OCI-LY7 (cell line): ENCODE measurements around the gene ST14. TPM values are rescaled to one million over a fixed set of nuclear protein-coding genes. Genes with fewer than 3 reads are reported as not detected.

Source experiments
- BruUV-seq: library from RNA; stranded (reverse); fragments of 400-500 nt; replicated peaks from 2 replicates; lab custom pipeline; 2021; lab: Mats Ljungman, UMichigan
- CTCF ChIA-PET: fragments of 300-600 bp; sonication (Branson Sonifier 250); formaldehyde crosslinking; loops from one replicate; lab custom pipeline; 2022; ENCODE audit warnings: antibody characterized with exemption; ENCODE audit not compliant: unreplicated experiment; lab: Charles Lee
- POLR2A ChIA-PET: fragments of 300-600 bp; sonication (Branson Sonifier 250); formaldehyde crosslinking; loops from one replicate; lab custom pipeline; 2022; ENCODE audit warnings: antibody characterized with exemption; lab: Charles Lee
- DNase-seq: peaks from one replicate; pipeline ENCODE4 v3.0.0-alpha.2; 2015; ENCODE audit warnings: low spot score
- H2AFZ ChIP-seq: fragments of 200-600 bp; sonication (generic), shearing (Covaris generic); 2 replicates; pipeline ENCODE4 v1.6.1; 2014; ENCODE audit warnings: mild to moderate bottlenecking, antibody characterized with exemption, low read length, moderate library complexity
- H3K27ac ChIP-seq: fragments of 200-600 bp; sonication (generic); 2 replicates; pipeline ENCODE4 v1.5.1; 2014; ENCODE audit warnings: mixed run types, low read depth, mild to moderate bottlenecking, moderate library complexity, low read length, inconsistent platforms; ENCODE audit not compliant: poor library complexity, severe bottlenecking
- H3K36me3 ChIP-seq: fragments of 200-600 bp; sonication (generic); 2 replicates; pipeline ENCODE4 v1.6.1; 2014; ENCODE audit warnings: mild to moderate bottlenecking, antibody characterized with exemption, low read length, moderate library complexity, mixed read lengths; ENCODE audit not compliant: insufficient read depth
- H3K4me1 ChIP-seq: fragments of 200-600 bp; sonication (generic); 2 replicates; pipeline ENCODE4 v1.5.1; 2014; ENCODE audit warnings: mild to moderate bottlenecking, low read length; ENCODE audit not compliant: insufficient read depth, poor library complexity, severe bottlenecking
- H3K4me2 ChIP-seq: fragments of 200-600 bp; sonication (generic); 2 replicates; pipeline ENCODE4 v1.6.1; 2014; ENCODE audit warnings: mild to moderate bottlenecking, low read length
- H3K4me3 ChIP-seq: fragments of 200-600 bp; sonication (generic); 2 replicates; pipeline ENCODE4 v1.5.1; 2014; ENCODE audit warnings: mild to moderate bottlenecking, low read depth, low read length; ENCODE audit not compliant: poor library complexity, severe bottlenecking
- H3K79me2 ChIP-seq: fragments of 200-600 bp; sonication (generic); 2 replicates; pipeline ENCODE4 v1.6.1; 2016; ENCODE audit warnings: low read depth, mild to moderate bottlenecking, low read length, moderate library complexity, mixed read lengths; ENCODE audit not compliant: insufficient read depth
- H3K9me2 ChIP-seq: fragments of 200-600 bp; sonication (generic); 2 replicates; pipeline ENCODE4 v1.6.1; 2016; ENCODE audit warnings: mild to moderate bottlenecking, low read length, mixed read lengths; ENCODE audit not compliant: insufficient read depth
- H3K9me3 ChIP-seq: fragments of 200-600 bp; sonication (generic); 2 replicates; pipeline ENCODE4 v1.6.1; 2014; ENCODE audit warnings: mild to moderate bottlenecking, mixed run types, low read length, mixed read lengths
- H4K20me1 ChIP-seq: fragments of 200-600 bp; sonication (generic); 2 replicates; pipeline ENCODE4 v1.6.1; 2014; ENCODE audit warnings: mild to moderate bottlenecking, antibody characterized with exemption, low read length, moderate library complexity, mixed read lengths; ENCODE audit not compliant: insufficient read depth
- EZH2phosphoT487 ChIP-seq: fragments of 200-600 bp; sonication (generic); IDR thresholded peaks from 2 replicates; pipeline ENCODE4 v1.6.1; 2018; ENCODE audit warnings: low read depth, borderline replicate concordance, mild to moderate bottlenecking, mixed run types, antibody characterized with exemption, low read length, moderate library complexity, mixed read lengths
- intact Hi-C: fragments of 100-400 bp; cut with micrococcal nuclease; formaldehyde crosslinking; loops from one replicate; pipeline ENCODE4 v1.10.0; 2022; ENCODE audit not compliant: unreplicated experiment
- total RNA-seq, 2 experiments: library from RNA; depleted of rRNA in 1 of 2; stranded (reverse); fragments of >200 nt in 1 of 2; shearing (Covaris generic) in 1 of 2; gene quantifications; 2 replicates each; pipeline ENCODE4 v1.2.3, GENCODE V29; 2014 to 2022
- TF ChIP-seq, protein P1 (sequence below): fragments of 200-600 bp; sonication (generic); conservative IDR thresholded peaks from 2 replicates; pipeline ENCODE4 v1.5.1; 2014; ENCODE audit warnings: mild to moderate bottlenecking, antibody characterized with exemption, low read length, moderate library complexity, mixed read lengths

The ST14 gene
- total RNA-seq, 2 experiments from 2014 or later, result 98.0 to 135 TPM

DNA sequence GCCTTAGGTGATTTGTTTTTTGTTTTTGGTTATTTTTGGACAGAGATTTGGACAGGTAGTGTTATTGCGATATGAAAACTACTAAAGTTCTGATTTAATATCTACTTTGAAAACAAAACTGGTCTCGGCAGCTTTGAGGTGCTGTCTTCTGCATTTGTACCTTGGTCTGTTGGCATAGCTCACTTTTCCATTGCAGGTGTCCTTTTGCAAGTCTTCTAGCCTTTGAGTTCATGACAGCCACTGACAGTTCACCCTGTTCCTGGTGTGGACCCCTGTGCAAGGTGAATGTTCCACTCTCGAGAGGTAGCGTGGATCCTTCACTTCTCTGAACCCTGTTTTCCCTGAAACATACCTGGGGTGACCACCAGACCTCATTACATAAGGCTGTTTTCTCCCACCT, 44.9 kb upstream of the ST14 start:
- TF ChIP-seq EZH2phosphoT487, result no peak
- TF ChIP-seq, protein P1, sequence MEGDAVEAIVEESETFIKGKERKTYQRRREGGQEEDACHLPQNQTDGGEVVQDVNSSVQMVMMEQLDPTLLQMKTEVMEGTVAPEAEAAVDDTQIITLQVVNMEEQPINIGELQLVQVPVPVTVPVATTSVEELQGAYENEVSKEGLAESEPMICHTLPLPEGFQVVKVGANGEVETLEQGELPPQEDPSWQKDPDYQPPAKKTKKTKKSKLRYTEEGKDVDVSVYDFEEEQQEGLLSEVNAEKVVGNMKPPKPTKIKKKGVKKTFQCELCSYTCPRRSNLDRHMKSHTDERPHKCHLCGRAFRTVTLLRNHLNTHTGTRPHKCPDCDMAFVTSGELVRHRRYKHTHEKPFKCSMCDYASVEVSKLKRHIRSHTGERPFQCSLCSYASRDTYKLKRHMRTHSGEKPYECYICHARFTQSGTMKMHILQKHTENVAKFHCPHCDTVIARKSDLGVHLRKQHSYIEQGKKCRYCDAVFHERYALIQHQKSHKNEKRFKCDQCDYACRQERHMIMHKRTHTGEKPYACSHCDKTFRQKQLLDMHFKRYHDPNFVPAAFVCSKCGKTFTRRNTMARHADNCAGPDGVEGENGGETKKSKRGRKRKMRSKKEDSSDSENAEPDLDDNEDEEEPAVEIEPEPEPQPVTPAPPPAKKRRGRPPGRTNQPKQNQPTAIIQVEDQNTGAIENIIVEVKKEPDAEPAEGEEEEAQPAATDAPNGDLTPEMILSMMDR, result peak; percentile 3; the same call in 1 of the 2 replicates
- Histone ChIP-seq H3K9me3 (no peaks in the 10 kb centered on the region; the same call in 1 of the 2 replicates), H3K4me3 (no peak overlapping the region), H3K4me1 (peaks cover 60% of the 10 kb centered on the region), H4K20me1 (peaks cover 12% of the 10 kb centered on the region; the same call in 1 of the 2 replicates), H2AFZ (no peak overlapping the region), H3K9me2 (no peaks in the 10 kb centered on the region), H3K27ac (peak overlapping the region; percentile 35), H3K79me2 (peaks cover 51% of the 10 kb centered on the region), H3K36me3 (peaks cover 79% of the 10 kb centered on the region), H3K4me2 (peak overlapping the region; percentile 30)
- DNase-seq, result peak; percentile 51
- POLR2A ChIA-PET, result interaction anchor here (0.6 to 1.6 kb wide), 11 partner anchors 12 to 1812 kb away, joined by 3 to 8 read pairs (median 4); no protein-coding TSS in a partner anchor
- intact Hi-C loops, result loop anchor here (5.0 kb wide), 1 partner anchor 92 kb away; no protein-coding TSS in a partner anchor
- CTCF ChIA-PET, result interaction anchor here (0.5 to 1.6 kb wide), 4 partner anchors 9 to 126 kb away, joined by 3 to 4 read pairs (median 3); no protein-coding TSS in a partner anchor
- no TSS peak for BruUV-seq

DNA sequence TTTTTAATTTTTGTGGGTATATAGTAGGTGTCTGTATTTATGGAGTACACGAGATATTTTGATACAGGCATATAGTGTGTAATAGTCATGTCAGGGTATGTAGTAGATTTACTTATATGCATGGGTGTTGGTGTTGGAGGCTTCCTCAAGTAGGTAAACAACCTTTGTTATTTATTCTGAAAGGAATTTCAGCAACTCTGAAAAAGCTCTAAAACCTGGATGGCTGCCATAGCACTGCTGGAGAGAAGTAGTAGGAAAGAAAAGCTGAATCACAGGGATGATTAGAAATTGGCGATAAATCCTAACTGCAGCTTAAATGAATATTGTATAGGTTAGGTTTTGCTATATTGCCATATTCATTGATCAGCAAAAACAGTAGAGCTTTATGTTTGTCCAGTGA, 44.4 kb upstream of the ST14 start:
- peaks cover 12% of the 10 kb centered on the region; the same call in 1 of the 2 replicates for H4K20me1 ChIP-seq
- H3K36me3 ChIP-seq, result peaks cover 78% of the 10 kb centered on the region
- no peak overlapping the region for H2AFZ ChIP-seq
- intact Hi-C loops, result loop anchor here (5.0 kb wide), 1 partner anchor 93 kb away; no protein-coding TSS in a partner anchor
- H3K27ac ChIP-seq, result peak overlapping the region; percentile 48
- no TSS peak for BruUV-seq
- H3K9me2 ChIP-seq, result no peaks in the 10 kb centered on the region
- ChIA-PET POLR2A (interaction anchor here (0.5 to 1.6 kb wide), 15 partner anchors 10 to 1812 kb away, joined by 3 to 8 read pairs (median 4); partner anchors contain the start of gene PRDM10), CTCF (interaction anchor here (1.0 to 1.6 kb wide), 3 partner anchors 9 to 126 kb away, joined by 3 to 4 read pairs (median 3); no protein-coding TSS in a partner anchor)
- peak overlapping the region; percentile 19 for H3K4me3 ChIP-seq
- peak overlapping the region; percentile 54 for H3K4me2 ChIP-seq
- H3K9me3 ChIP-seq, result no peaks in the 10 kb centered on the region; the same call in 1 of the 2 replicates
- H3K4me1 ChIP-seq, result peaks cover 65% of the 10 kb centered on the region
- H3K79me2 ChIP-seq, result peaks cover 55% of the 10 kb centered on the region
- TF ChIP-seq EZH2phosphoT487, result no peak
- TF ChIP-seq, protein P1, result no peak
- DNase-seq, result no peak
